Stimulated activated CD4-positive, alpha-beta T cell treated with anti-CD3 and anti-CD28 coated beads, Interleukin-4, amount 100 ng/mL, for 48 hours (primary cell): ENCODE data around the gene PEX26.
"Not testable (repeated sequence)": the region's sequence is repeated elsewhere in the genome, so short reads cannot be mapped to it uniquely, and the experiment has no call there.

Experiments
- DNase-seq, 2 donors: peaks; one replicate each; pipeline ENCODE4 v3.0.0-alpha.2; 2020; ENCODE audit warnings: low read depth in 2 of 2

The PEX26 gene

DNA sequence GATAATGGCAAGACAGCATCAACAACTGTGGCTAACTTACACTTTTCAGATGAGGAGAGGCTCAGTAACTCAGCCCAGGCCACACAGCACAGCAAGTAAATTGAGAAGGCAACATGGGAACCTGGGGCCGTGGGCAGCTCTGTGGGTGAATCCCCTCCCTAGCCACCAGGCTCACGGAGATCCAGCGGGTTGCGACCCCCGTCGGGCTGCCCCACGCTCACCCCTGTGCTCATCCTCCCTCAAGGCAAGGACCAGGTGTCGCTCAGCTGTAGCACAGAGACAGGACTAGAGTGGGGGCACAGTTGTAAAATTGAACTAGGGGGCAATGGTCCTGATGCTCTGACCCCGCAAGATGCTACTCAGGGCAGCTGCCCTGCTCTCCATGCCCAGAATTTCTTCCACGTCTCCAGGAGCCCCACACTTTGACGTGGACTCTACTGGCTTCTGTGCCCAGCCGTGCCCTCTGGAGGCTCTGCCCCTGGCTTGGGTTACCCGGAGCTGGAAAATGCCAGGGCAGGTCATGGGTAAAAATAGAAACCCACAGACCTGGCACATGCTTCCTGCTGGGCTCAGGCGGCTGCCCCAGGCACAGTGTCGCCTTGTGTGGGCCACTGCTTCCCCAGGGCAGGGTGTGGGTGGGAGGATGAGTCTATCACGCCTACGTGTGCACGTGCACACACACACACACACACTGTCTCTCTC, 41.8 kb downstream of the PEX26 start:
- no peak for DNase-seq

DNA sequence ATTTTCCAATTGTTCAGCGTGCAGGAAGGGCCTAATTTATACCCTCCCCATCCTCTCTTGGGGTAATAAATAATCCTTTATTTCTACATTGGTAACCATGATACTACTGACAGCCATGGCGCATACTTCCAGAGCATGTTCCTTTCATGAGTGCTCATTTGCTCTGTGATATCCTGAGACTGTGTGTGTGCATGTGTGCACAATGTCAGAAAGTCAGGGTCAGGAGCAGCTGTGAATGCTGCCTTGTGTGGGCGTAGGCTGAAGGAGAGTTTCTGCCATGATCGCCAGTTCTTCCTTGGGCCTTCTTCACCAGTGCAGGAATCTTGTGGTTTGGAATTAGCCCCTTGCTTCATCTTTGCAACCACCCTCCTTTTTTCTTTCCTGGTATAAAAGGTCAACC, 43.1 kb downstream of the PEX26 start:
- DNase-seq = no peak

DNA sequence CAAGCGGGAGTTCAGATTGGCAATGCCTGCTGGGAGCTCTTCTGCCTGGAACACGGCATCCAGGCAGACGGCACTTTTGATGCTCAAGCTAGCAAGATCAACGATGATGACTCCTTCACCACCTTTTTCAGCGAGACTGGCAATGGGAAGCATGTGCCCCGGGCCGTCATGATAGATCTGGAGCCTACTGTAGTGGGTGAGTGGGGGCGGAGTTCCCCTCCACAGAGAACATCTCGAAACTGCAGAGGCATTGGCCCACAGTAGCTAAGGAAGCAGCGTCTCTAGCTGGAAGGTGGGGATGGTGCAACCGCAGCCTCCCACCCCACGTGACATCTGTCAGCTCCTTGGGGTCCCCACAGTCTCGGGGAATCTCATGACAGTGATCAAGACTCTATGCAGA, 43.7 kb downstream of the PEX26 start:
- DNase-seq = no peak

DNA sequence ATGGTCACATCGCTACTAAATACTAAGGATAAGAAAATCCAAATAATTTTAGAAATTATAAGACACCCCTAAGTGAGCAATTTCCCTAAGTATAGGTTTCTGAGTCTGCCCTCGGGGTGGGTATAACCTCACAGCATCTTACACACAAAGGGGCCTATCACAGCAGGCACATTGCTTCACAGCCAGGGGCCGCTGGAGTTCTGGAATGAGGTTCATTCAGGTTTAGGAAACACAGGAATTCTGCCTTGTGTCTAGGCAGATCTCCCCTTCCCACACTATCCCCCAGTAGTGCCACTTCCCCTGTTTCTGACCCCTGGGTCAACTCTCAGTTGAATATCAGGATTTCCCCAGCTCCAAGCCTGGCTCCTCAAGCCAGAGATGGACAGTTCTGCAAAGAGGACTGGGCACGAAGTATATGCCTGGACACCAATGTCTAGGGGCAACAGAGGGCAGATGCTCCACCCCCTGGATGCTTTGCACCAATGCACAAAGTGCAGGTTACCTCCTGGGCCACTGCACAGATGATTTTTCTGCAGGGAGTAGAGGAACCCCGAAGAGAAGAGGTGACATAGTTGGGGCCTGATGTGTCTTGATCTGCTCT, 44.3 kb downstream of the PEX26 start:
- no peak for DNase-seq

DNA sequence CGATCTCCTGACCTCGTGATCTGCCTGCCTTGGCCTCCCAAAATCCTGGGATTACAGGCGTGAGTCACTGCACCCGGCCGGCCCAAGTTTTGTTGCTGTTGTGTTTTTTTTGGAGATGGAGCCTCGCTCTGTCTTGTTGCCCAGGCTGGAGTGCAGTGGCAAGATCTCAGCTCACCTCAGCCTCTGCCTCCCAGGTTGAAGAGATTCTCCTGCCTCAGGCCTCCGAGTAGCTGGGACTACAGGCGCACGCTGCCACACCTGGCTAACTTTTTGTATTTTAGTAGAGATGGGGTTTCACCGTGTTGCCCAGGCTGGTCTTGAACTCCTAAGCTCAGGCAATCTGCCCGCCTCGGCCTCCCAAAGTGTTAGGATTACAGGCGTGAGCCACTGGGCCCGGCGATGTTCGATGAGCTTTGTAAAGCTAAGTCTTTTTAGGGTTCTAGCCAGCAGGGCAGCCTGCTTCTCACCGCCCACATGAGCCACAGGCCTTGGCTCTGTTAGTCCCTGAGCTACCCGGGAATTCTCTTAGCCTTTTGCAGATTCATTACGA, 45.8 kb downstream of the PEX26 start:
- DNase-seq = not testable (repeated sequence)

DNA sequence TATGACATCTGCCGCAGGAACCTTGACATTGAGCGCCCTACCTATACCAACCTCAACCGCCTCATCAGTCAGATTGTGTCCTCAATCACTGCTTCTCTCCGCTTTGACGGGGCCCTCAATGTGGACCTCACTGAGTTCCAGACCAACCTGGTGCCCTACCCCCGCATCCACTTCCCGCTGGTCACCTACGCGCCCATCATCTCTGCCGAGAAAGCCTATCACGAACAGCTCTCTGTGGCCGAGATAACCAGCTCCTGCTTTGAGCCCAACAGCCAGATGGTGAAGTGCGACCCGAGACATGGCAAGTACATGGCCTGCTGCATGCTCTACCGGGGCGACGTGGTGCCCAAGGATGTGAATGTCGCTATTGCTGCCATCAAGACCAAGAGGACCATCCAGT, 48.8 kb downstream of the PEX26 start:
- no peak for DNase-seq

DNA sequence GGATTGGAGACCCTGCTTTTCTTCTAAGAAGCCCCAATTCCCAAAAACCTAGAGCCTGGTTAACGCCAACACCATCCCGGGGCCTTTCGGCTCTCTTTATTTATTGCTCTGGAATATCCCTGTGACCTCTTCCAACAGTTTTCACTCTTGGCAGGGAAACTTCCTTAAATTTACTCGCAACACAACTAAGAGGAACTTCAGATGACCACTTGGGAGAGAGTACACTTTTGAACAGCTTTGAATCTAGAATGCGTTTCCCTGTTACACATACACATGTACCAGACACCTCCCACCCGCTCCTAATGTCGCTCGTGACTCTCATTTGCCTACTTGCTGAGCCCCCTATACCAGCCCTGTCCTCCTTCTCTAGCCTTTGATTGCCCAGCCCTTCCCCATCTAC, 52.2 kb downstream of the PEX26 start:
- DNase-seq = no peak

DNA sequence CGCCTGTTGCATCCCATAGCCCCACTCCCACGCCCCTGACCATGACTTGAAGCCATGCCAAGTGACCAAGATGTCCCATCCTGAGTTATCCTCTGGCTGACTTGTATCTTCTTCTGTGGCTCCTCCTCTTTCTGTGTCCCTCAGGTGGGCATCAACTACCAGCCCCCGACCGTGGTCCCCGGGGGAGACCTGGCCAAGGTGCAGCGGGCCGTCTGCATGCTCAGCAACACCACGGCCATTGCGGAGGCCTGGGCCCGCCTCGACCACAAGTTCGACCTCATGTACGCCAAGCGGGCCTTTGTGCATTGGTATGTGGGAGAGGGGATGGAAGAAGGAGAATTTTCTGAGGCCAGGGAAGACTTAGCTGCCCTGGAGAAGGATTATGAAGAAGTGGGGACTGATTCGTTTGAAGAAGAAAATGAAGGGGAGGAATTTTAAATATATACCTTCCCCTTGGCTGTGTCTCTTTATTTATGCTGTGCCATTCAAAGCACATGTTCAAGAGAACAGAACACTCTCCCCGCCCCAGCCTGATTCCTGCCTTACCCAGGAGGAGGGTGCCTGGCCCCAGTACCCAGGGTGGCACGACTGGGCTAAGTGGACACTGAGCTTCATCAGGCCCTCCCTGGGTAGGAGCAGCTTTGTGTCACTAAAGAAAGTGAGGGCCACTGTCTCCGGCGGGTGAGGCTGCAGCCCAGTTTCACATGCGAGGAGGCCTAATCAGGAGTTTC, 53.1 kb downstream of the PEX26 start:
- no peak for DNase-seq

DNA sequence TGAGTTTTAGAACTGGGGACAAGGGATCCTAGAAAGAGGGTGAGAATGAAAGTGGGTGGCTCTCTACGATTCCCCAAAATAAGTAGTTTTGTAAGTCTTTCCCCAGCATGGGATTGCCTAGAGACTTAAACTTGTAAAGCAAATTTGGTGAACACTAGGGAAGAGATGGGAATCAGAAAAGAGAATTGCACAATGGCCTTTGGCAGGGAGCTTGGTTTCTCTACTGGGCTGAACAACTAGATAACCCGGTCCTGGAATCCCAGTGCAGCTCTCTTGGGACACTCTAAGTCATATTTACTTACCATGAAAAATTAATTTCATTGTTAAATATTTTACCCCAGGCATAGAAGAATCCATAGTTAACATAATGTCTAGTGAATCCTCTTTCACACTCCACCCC, 55.7 kb downstream of the PEX26 start:
- no peak for DNase-seq

DNA sequence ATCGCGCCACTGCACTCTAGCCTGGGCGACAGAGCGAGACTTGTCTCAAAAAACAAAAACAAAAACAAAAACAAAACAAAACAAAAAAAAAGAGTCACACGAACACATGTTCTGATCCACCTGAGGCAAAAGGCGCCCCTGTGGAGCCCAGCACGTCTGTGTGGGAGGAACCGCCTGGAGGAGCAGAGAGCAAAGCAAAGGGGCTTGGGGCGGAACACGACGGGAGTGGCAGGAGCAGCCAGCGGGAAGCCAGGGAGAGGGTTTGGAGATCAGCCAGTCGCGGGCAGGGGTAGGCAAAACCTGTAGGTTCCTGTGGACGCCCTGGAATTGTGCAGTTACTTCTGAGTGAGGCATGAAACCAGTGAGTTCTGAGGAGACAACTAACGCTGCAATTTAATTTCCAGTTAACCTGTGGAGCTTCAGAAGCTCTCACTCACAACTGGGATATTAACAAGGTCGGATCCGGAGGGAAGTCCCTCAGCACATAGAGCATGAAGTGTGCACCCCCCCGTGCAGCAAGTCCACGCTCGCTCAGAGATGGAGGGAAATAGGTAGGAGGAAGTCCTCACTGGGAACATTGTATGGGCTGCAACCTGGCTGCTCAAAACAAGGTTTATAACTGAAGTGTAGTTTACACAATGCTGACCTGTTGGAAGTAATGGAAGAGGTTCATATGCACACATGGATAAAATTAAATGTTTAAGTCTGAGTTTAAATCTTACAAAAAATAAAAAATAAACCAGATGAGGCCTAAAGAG, 59.0 kb downstream of the PEX26 start:
- DNase-seq = no peak

DNA sequence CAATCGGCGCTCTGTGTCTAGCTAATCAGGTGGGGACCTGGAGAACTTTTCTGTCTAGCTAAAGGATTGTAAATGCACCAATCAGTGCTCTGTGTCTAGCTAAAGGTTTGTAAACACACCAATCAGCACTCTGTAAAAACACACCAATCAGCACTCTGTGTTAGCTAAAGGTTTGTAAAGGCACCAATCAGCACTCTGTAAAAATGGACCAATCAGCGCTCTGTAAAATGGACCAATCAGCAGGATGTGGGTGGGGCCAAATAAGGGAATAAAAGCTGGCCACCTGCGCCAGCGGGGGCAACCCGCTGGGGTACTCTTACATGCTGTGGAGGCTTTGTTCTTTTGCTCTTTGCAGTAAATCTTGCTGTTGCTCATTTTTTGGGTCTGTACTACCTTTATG, 63.2 kb downstream of the PEX26 start:
- not testable (repeated sequence) for DNase-seq

DNA sequence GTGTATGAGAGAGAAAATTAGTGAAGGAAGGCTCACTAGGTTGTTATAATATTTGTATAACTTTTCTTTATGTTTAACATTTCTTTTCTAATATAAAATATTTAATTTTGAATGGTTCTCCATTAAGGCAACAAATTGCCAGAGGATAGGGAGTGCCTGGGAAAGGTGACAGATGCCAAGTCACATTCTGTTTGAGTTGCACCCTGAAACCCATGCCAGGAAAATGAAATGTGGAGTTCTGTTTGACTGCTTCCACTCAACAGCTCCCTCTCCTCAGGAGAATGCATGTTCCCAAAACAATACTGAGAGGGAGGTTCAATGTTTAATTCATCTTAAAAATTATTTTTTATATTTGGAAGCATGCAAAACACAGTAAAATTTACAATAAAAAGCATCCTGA, 66.3 kb downstream of the PEX26 start:
- DNase-seq = no peak

DNA sequence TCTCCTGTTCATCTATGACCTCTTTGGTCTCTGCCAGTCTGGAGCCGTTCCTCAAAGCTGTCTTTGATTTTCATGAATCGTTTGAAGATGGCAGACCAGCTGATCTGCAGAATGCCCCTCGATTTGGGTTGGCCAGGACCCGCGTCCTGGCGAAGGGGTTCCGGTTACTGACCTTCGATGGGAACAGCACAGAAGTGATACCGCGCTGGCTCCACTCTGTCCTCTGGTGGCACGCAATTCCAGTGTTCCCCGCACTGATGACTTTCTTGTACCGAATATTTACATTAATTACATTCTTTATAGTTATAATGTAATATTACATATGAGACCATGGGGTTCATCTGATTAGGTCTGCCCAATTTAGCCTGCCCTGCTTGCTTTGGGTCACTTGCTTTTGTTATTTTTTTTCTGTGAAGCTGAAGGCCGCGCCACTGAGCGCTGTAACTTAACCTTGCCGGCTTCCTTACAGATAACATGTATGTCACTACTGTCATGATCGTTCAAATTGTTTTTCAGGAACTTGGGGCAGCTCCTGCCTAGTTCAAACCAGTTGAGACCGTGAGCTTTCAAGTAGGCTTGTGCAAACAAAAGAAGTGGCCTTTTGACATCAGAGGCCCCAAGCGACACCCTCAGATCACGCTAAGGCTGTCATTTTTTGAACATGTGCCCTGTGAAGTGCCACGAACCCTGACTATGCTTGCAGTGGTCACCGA, 68.0 kb downstream of the PEX26 start:
- no peak for DNase-seq

DNA sequence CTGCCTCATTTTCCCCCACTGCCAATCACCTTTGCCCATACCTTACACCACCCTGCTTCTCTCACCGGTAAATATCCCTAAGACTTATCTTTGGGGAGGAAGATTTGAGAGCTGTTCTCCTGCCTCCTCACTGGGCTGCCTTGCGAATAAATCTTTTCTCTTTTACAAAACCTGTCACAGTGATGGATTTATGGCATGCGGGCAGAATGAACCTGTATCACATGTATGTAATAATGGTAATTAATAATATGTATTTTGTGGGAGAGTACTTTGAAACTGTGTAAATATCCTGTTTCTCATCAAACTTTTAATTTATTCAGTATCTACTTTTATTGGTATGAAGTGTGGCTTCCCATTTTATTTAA, 68.6 kb downstream of the PEX26 start:
- DNase-seq = no peak

DNA sequence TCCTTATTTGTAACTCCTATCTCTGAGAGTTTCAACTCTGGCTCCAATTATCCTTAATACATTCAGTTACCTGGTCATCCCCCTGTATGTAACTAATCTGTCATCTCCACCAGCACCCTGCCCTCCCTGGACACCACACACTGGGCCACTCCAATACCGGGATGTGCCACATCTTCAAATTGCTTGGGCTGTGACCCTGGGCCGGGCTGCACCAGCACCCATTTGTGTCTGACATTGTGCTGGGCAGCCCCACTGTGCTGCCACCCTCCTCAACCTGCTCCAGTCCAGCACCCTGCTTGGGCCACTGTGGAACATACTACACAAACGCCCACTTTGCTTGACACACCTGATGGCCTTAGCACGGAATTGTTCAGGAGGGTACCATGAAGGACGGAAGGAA, 70.0 kb downstream of the PEX26 start:
- DNase-seq = no peak

DNA sequence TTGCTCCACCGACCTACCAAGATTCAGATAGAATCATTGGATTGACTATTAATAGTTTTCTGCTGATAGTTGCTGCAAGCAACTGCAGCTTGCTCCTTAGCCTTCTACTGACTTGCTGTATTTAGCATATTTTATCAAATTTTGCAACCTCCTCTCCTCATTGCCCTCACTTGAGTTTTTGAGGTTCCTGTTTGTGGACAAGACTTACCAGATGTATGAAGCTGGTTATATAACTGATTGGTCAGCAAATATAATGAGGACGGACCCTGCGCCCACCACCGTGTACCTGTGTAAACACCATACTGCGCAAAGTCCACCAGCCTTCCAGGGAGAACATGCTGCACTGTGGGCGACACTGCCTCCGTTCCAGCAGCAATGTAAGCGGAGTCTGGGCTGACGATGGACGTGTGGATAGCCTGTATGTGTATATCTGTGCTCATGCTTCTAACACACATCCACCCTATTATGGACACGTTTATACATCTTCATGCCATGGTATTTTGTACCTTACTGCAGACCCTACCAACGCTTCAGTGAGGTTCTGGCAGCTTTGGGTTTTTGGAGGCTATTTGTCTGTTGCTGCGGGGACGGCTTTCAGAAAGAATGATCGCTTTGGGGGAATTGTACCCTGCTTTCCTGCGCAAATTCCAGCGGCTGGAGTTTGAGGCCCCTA, 70.6 kb downstream of the PEX26 start:
- no peak for DNase-seq

DNA sequence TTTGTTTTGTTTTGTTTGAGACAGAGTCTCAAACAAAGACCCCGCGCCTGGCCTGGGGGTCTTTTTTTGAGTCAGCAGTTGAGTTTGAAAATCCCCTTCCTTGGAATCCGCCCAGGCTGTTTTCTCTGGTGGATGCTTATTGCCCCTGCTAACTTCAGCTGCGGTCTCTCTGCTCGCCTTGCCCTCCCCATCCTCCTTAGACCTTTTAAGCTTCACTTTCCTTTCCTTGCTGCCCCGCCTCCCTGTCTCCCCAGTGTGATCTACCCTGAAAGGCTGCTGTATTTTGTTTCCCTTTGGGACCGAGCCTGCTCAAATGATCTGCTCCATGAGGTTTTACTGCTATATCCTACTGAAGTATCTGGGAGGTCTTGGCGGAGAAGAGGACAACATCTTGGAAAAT, 74.7 kb downstream of the PEX26 start:
- DNase-seq = no peak

DNA sequence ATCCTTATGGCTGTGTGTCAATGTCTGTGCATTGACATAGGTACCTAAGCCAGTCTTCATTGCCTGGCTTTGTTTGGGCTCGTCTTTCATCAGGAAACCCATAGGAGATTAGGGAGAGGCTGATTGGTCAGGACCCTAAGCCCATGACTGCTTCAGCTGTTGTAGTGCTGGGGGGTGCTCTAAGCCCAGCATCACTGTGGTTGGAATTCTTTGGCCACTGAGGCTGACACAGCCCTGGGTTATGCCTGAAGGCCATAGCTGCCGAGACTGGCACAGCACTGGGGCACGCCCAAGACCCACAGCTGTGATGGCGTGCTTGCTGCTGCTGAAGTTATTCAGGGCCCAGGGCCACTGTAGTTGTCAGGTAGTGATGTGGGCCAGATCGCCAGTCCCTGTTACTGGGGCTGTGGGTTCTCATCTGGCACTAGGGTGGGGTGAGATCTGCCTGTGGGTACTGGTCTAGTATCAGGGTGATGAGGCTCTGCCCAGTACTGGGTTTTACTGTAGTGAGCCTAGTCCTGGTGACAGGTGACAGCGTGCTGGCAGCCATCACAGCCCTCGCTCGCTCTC, 77.1 kb downstream of the PEX26 start:
- no peak for DNase-seq
